GM18907 (cell line): ENCODE data around the gene TK1.
"Not testable (repeated sequence)": the region's sequence is repeated elsewhere in the genome, so short reads cannot be mapped to it uniquely, and the experiment has no call there.

Experiments used
- ATAC-seq: cut with Tn5 transposase; IDR thresholded peaks from one replicate; pipeline ENCODE4 v1.9.1; 2021; ENCODE audit warnings: mild to moderate bottlenecking, moderate library complexity; ENCODE audit not compliant: unreplicated experiment

The TK1 gene

DNA sequence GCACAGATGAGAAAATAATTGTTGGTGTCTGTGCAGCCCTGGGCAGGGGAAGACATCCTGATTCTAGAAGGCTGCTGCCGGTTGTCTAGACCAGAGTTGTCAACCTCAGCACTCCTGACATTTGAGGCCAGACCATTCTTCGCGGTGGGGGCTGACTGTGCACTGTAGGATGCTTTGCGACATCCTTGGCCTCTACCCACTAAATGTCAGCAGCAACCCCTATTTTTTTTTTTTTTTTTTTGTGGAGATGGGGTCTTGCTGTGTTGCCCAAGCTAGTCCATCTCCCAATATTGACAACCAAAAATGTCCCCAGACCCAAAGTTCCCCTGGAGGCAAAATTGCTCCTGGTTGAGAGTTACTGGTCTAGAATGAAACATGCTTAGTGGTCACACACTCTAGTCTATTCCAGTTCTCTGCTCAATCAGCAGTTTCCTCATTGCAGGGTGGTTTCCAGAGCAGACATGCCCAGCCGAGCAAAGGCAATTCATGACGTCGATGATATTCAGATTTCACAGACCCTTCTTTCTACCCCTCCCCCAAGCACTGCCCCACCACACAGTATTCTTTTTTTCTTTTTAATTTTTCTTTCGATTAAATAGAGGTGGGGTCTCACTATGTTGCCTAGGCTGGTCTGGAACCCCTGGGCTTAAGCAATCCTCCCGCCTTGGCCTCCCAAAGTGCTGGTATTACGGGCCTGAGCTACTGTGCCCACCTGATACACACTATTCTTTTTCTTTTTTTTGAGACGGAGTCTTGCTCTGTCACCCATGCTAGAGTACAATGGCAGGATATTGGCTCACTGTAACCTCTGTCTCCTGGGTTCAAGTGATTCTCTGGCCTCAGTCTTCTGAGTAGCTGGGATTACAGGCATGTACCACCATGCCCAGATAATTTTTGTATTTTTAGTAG, 31.7 kb downstream of the TK1 start:
- ATAC-seq, result peak; percentile 64

DNA sequence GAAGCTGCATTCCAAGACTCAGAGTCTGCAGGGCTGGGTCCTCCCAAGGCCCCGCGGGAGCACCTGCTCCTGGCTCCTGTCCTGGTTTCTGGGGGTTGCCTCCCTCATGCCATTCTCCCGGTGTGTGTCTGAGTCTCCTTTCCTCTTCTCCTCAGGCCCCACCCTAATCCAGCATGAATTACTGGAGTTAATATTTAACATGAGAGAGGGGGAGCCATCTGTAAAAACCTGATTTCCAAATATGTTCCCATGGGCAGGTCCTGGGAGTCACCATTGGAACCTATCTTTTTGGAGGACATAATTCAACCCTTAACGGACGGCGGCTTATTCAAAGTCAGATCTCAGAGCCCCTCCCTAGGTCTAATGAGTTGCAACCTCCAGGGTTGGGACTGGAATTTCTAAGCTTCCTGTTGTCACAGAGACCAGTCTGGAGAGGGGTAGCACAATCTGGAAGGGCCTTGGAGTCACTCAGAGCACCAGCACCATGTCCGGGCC, 35.3 kb downstream of the TK1 start:
- no peak for ATAC-seq

DNA sequence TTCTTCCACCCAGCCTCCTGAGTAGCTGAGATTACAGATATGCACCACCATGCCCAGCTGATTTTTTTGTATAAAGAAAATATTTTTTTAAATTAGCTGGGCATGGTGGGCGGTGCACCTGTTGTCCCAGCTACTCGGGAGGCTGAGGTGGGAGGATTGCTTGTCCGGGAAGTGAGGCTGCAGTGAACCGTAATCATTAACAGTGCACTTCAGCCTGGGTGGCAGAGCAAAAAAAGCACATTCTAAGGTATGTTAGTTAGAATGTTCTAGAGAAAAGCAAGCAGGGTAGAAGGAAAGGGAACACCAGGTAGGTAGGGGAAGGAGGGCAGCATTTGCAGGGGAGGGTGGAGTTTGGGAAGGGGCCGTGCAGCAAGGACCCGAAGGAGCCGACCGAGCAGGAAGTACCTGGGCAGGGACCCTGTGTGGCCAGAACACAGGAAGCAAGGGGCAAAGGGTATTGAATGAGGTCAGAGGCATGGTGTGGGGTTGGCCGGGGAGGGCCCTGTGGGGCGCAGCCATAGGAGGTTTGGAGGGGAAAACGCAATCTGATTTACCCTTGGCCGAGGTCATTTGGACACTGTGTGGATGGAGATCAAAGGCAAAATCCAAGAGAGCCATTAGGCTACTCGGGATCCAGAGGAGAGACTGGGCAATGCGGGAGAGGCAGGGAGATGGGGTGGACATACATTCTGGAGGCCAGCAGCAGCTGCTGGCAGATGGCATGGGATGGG, 38.4 kb downstream of the TK1 start:
- ATAC-seq, result no peak

DNA sequence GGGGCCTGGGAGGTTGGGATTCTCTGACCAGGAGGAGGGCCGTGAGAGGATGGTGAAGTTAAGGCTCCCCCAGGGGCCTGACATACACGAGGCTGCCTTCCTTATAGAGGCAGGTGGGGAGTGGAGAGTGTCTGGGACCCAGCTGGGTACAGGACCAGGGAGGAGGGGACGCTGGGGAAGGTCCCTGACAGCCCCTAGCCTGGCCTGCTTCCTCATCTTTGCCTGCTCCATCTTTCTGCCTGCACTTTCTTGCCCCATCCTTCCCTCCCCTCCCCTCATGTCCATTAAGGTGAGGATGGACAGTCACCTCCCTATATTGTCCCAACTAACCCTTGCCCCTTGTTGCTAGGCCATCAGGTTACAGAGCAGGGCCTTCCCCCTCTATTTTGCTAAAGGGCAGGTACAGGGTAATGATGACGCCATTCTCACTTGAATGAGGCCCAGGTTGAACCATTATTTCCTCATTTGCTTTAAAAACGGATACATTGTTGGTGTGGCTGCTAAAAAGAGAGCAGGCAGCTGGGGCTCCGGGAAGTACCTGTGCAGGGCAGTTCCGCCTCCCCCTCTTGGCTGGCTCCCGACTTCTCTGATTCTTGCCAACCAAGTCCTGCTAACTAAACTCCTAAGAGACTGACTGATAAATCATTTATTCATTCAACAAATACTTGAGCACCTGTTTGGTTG, 39.4 kb downstream of the TK1 start:
- peak; percentile 43 for ATAC-seq

DNA sequence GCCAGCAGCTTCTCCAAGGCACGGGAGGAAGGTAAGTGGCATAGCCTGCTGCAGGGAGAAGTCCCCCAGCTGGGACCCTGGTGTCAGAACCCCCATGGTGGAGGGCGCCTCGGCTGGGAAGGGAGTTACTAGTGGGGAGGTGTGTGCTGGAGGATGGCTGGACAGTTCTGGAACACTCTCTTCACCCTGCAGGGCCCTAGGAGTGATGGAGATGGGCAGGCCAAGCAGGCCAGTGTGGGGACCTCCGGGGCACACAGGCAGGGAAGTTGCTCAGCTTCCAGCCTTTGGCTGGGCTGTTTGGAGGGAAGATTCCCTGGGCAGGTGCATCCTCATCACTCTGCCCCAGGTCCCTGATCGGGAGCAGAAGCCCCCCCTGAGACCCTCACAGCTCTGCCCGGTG, 40.0 kb downstream of the TK1 start:
- no peak for ATAC-seq

DNA sequence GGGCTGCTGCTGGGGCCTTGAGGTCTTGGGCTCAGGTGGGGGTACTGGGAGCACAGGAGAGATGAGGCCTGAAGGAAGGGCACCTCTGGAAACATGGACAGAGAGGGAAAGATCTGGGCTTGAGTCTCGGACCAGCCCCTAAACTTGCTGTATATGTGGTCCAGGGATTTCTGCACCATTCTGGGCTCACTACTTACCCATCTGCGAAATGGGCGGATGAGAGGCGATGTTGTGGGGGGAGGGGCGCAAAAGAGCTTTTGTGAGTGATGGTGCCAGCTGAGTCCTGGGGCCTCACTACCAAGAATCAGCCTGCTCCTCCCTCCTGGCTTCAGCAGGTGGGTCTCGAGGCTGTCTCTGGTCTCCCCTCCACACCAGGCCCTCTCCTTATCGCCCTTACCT, 40.4 kb downstream of the TK1 start:
- ATAC-seq, result no peak

DNA sequence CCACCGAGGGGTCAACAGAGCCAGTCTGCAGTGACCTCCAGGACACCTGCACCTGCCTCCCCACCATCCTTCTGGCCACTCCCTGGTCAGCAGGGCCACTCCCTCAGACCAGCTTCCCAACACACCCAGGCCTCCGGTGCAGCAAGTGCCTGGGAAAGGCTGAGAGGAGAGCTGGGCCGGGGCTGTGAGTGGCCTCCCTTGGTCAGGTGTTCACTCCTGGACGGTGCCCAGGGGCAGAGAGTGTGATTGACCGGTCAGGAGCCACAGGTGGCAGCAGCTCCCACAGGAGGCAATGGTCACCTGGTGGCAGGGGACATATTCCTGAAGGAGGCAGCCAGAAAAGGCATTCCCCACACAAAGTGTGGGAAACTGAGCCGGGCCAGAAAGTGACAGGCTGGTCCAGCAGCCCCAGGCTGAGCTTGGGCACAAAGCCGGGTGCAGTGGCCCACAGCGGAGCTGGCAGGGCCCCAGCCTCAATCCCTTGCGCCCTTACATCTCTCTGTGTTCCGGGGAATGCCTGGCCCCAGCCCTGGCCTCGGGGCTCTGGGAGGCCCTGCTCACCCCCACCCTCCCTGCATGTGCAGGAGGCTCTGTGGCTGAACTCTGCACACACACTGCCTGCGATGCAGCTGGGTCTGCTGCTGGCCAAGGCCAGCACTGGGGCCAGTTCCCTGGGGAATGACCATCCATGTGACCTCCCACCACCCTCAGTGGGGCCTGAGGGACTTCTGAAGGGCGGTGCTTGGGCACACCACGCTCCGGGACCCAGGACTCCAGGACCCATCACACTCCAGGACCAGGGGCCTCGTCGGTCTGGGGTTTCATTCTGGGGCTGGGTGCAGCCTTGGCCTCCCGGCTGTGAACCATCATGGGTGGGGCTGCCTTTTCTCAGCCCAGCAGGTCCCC, 41.9 kb downstream of the TK1 start:
- ATAC-seq, result no peak

DNA sequence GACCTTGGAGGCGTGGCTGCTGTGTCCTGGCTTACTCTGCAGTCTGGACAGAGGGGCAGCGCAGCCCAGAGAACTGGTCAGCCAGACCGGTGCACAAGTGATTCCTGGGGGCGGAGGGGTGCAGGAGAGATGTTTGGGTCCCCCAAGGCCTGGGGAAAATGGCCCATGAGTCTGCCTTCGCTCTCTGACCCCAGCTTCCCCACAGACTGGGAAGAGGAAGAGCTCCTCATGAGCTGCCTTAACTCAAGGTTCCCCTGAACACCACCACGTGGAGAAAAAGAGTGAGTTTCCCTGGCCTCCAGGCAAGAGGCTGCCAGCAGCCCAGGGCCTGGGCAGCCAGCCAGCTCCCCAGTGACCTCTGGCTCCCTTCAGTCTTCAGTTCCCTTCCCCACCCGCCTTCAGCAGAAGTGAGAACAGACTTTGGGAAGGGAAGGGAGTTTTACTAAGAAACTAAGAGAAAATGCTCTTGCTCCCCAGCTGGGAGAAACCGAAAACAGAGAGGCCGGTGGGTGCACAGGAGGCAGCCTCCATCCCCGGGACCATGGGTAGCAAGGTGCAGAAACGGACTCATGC, 42.6 kb downstream of the TK1 start:
- no peak for ATAC-seq

DNA sequence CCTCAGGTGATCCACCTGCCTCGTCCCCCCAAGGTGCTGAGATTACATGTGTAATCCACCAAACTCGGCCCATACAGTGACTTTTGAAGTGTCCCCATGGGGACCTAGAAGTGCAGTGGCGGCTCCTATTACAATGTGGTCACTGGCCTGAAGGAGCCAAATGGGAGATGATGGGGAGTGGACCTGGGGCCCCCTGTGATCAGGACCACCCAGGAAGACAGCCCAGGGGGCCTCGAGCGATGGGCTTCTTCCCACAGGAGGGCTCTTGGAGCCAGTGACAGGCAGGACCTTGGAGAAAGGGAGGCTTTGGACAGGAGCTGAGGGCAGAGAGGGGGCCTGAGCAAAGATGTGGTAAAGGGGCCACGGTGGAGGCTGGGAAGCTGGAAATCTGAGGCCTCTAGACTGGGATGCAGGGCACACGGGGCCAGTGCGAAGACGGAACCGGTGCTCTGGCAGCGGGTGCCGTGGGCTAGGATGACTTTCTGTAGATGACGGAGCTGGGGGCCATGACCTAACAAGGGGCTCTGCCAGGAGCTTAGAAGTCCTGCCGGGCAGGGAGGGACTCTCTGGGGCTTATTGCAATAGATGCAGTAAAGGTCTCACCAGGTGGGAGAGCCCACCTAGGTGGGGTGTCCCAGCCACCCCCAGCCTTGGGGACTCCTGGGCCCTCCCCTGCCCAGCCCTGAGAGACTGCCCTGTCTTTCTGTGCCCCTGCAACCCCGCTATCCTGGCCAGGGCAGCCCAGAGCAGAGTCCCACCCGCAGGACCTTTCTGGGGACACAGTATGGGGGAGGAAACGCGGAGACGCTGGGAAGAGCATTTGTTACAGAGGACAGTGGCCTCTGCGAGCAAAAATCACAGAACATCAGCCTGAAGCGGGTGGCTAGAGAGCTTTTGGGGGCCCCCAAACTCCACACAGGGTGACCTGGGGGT, 43.4 kb downstream of the TK1 start:
- no peak for ATAC-seq

DNA sequence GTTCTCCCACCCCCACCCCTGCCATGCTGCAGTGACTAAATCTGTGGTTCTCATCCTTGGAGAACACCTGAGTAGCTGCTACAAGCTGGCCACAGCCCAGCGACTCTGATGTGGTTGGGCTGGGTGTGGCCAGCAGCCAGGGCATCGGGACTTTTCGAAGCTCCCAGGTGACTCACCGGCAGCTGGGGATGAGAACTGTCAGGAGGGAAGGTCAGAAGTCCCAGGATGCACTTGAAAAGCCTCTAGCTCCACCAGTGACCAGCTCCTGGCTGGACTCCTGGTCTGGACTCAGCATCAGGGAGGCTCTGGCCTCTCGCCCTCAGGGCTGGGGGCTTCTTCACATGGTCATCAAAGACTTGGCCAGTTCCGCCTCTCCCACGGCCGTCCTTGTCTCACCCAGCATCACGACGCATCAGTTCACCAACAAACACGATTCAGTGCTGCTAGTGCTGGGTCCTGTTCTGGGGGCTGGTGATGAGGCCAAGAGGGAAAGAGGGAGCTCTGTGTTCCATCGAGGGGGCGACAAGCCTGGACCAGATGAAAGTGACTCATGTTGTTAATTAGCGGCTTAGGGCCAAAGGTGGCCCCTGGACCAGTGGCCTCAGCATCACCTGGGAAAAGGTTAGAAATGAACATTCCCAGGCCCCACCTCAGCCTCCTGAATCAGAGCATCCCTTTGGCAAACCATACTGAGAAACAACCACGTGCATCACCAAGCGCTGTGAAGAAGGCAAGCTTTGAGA, 44.6 kb downstream of the TK1 start:
- ATAC-seq, result no peak

DNA sequence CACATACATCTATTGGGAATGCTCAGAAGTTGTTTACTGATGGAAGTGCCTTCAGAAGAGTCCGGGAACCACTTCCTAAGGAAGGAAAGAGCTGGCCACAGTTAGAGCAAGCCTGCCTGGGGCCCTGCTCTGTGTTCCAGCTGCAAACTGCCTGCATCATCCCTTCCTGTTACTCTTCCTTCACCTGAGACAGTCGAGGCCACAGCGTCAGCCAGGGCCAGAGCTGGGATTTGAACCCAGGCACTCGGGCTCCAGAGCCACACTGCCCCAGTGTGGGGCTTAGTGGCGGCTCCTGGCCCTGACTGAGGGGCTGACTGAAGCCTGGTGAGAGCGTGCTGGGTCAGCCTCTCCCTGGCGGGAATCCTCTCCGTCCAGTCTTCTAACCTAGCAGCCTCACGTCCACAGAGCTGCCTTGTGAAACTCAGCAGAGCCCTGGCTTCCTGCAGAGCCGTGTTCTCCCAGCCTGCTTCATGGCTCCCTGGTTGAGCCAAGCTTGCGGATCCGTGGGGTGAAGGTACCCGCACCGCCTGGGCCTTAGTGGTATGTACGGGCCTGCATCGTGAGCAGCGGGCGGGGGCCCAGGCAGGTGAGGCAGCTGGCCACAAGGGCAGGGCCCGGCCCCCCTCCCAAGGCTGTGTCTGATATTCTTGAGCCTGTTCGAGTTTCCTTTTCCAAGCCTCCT, 45.3 kb downstream of the TK1 start:
- ATAC-seq, result no peak

DNA sequence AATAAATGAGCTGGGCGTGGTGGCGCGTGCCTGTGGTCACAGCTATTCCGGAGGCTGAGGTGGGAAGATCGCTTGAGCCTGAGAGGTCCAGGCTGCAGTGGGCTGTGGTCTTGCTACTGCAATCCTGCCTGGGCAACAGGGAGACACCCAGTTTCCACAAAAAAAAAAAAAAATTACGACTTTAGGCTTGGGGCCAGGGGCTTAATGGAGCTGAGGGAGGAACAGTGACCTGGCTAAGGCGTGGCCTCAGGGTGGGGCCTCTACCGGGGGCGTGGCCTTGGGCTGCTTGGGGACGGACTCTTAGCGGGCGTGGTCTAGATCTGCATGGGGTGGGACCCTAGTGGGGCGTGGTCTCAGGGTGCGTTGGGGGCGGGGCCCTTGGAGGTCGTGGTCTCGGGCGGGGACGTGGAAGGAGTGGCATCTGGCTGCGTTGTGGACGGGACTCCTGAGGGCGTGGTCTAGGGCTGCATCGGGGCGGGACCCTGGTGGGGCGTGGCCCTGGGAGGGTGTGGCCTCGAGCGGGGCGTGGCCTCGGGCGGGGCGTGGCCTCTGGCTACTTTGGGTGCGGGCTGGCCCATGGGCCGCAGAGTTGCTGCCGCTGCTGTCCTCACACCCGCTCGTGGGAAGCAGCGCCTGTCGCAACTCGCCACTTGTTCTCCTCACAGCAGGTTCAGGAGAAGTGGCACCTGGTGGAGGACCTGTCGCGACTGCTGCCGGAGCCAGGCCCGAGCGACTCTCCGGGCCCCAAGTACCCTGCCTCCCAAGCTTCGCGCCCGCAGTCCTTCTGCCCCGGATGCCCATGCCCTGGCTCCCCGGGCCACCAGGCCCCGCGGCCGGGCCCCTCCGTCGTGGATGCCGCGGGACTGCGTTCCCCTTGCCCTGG, 46.4 kb downstream of the TK1 start:
- ATAC-seq, result peak; percentile 70

DNA sequence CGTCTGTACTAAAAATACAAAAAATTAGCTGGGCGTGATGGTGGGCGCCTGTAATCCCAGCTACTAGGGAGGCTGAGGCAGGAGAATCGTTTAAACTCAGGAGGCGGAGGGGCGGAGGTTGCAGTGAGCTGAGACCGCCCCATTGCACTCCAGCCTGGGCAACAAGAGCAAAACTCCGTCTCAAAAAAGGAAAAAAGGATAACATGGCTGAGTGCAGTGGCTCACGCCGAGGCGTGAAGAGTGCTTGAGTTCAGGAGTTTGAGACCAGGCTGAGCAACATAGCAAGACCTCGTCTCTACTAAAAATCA, 47.0 kb downstream of the TK1 start:
- not testable (repeated sequence) for ATAC-seq

DNA sequence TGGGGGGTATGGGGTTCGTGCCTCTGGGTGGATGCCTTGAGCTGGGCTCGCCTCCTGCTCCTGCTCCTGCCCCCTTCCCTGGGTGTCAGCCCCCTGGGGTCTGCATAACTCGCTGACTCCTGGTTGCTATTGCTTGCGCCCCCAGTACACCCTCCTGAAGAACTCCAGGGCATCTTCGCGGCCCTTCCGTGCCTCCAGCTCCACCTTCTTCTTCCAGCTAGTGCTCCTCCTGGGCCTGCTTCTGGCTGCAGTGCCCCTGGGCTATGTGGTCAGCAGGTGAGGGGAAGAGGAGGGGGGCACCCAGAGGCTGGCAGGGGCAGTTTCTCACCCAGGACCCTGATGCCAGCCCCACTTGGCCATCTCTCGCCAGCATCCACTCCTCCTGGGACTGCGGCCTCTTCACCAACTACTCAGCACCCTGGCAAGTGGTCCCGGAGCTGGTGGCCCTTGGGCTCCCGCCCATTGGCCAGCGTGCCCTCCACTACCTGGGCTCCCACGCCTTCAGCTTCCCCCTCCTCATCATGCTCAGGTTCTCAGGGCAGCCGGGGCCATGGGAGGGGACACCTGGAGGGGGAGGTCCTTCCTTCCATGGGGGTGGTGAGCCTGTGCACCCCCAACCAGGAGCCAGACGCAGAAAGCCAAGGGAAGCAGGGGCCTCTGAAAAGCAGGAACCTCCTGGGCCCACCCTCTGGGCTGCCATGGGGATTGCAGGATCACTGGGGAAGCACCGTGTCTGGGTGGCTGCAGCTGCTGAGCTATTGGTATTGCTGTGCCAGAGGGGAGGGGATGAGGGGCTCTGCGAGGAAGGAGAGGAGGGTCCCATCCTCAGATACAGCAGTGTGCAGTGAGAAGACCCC, 48.4 kb downstream of the TK1 start:
- ATAC-seq, result no peak

DNA sequence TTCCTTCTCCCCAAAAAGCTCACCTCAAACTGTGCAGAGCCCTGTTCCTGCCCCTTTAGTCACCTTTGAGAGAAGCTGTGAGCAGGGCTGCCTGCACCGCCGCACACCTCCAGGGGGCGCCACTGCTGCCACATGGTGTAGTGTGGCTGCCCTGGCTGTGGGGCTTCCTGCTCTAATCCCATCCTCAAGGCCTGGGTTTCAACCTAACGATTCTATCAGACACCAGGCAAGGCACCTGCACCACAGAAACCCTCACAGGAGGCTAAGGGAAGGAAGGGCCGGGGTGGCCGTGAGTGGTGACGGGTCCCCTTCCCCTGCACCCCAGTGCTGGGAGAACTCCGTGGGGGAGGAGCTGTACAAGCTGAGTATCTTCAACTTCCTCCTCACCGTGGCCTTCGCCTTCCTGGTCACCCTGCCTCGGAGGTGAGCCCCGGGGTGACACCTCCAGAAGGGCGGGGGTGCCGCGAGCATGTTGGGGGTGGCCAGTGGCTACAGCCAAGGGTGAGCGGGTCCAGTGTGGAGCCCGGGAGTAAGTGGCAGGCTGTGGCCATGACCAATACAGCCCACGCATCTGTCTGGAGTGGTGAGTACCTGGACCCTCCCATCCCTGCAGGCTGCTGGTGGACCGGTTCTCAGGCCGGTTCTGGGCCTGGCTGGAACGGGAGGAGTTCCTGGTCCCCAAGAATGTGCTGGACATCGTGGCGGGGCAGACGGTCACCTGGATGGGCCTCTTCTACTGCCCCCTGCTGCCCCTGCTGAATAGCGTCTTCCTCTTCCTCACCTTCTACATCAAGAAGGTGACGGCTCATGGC, 49.3 kb downstream of the TK1 start:
- ATAC-seq, result no peak
